ENCODE measurements around the gene NKD2. TPM values are rescaled to one million over a fixed set of nuclear protein-coding genes. Genes with fewer than 3 reads are reported as not detected.

The NKD2 gene
- total RNA-seq, 1 donor from 2014 or later, result 65.1 TPM

GRCh38 chr5:1087428-1087827 is 78.8 kb downstream of the NKD2 start:
- no peak for DNase-seq (ENCODE audit: low spot score in 2 of 2, unreplicated experiment in 2 of 2)
- TF ChIP-seq CTCF (IDR thresholded peaks at IDR 0.05; ENCODE audit: unreplicated experiment), result no peak
- Mint-ChIP-seq H3K9me3 (no peaks in the 10 kb centered on the region), H3K36me3 (no peaks in the 10 kb centered on the region), H3K4me1 (peaks cover 14% of the 10 kb centered on the region), H3K27me3 (ENCODE audit: low read depth) (no peaks in the 10 kb centered on the region), H3K4me3 (no peak overlapping the region), H3K27ac (no peak overlapping the region)

- Mint-ChIP-seq H3K27me3 (ENCODE audit: low read depth) (no peaks in the 10 kb centered on the region), H3K36me3 (no peaks in the 10 kb centered on the region), H3K4me3 (no peak overlapping the region), H3K9me3 (no peaks in the 10 kb centered on the region), H3K4me1 (peaks cover 14% of the 10 kb centered on the region), H3K27ac (no peak overlapping the region)
- no peak for TF ChIP-seq CTCF (IDR thresholded peaks at IDR 0.05; ENCODE audit: unreplicated experiment)
- DNase-seq (ENCODE audit: low spot score in 2 of 2, unreplicated experiment in 2 of 2), result no peak
Measured at GRCh38 chr5:1088031-1088430, 79.4 kb downstream of the NKD2 start.

Small RNA genes within 50 kb of the gene (microRNA-seq; reads per million reads assigned to microRNA genes)
- not detected for gene MIR4635

Other genes starting within 250 kb of the NKD2 start
- 0.69 to 0.90 TPM (median 0.74 TPM) in 3 replicates for gene ZDHHC11B, start 224.1 kb upstream of the NKD2 start, total RNA-seq
- gene ZDHHC11, start 157.8 kb upstream of the NKD2 start, total RNA-seq, result 9.7 to 13.3 TPM (median 11.4 TPM) in 3 replicates
- gene BRD9, start 116.0 kb upstream of the NKD2 start, total RNA-seq, result 58.9 to 60.5 TPM (median 59.3 TPM) in 3 replicates
- 9.8 to 10.5 TPM (median 9.9 TPM) in 3 replicates for gene TRIP13, start 115.9 kb upstream of the NKD2 start, total RNA-seq
- 33.5 to 34.9 TPM (median 33.6 TPM) in 3 replicates for gene SLC12A7, start 103.3 kb downstream of the NKD2 start, total RNA-seq
- gene SLC6A19, start 192.8 kb downstream of the NKD2 start, total RNA-seq, result not detected in 3 replicates
- gene SLC6A18, start 216.6 kb downstream of the NKD2 start, total RNA-seq, result not detected in 3 replicates